SK-N-SH treated with all-trans-retinoic acid at 6 μM for 48 hours (cell line): ENCODE results near the gene SLC25A29.

ENCODE experiments used
- ATAC-seq: fragments of 200-7000 bp; cut with Tn5 transposase; 3 replicates; pipeline ENCODE4 v1.9.1; 2020; ENCODE audit warnings: mild to moderate bottlenecking, moderate library complexity
- ARNTL ChIP-seq: fragments of 450-650 bp; formaldehyde crosslinking; IDR thresholded peaks from 2 replicates; pipeline ENCODE4 v1.5.0; 2020; ENCODE audit warnings: low read depth, mild to moderate bottlenecking, moderate library complexity, borderline replicate concordance
- BACH2 ChIP-seq: fragments of 250-450 bp; sonication (Bioruptor Pico); IDR thresholded peaks from 2 replicates; pipeline ENCODE4 v1.9.0; 2021; ENCODE audit warnings: mild to moderate bottlenecking, borderline replicate concordance
- CSDC2 ChIP-seq: fragments of 250-450 bp; sonication (Bioruptor Pico); IDR thresholded peaks from 2 replicates; pipeline ENCODE4 v1.5.0; 2020; ENCODE audit warnings: mild to moderate bottlenecking, moderate library complexity
- ESRRG ChIP-seq: fragments of 250-450 bp; sonication (Bioruptor Pico); IDR thresholded peaks from 2 replicates; pipeline ENCODE4 v1.6.1; 2021; ENCODE audit warnings: mild to moderate bottlenecking
- GLIS3 ChIP-seq: fragments of 250-450 bp; sonication (Bioruptor Pico); IDR thresholded peaks from 2 replicates; pipeline ENCODE4 v1.5.0; 2020; ENCODE audit warnings: mild to moderate bottlenecking, moderate library complexity
- ISL1 ChIP-seq: fragments of 250-450 bp; sonication (Bioruptor Pico); IDR thresholded peaks from 2 replicates; pipeline ENCODE4 v2.1.2; 2022; ENCODE audit warnings: mild to moderate bottlenecking, moderate library complexity
- OSR1 ChIP-seq: fragments of 250-450 bp; sonication (Bioruptor Pico); IDR thresholded peaks from 2 replicates; pipeline ENCODE4 v1.8.0; 2022; ENCODE audit warnings: moderate library complexity, mild to moderate bottlenecking, inconsistent platforms
- PPARA ChIP-seq: fragments of 250-450 bp; sonication (Bioruptor Pico); IDR thresholded peaks from 2 replicates; pipeline ENCODE4 v1.5.0; 2020; ENCODE audit warnings: mild to moderate bottlenecking, borderline replicate concordance
- RARB ChIP-seq: fragments of 250-450 bp; sonication (Bioruptor Pico); IDR thresholded peaks from 2 replicates; pipeline ENCODE4 v1.8.0; 2021; ENCODE audit warnings: mild to moderate bottlenecking, moderate library complexity
- SNAI2 ChIP-seq: fragments of 250-450 bp; sonication (Bioruptor Pico); IDR thresholded peaks from 2 replicates; pipeline ENCODE4 v1.5.0; 2020; ENCODE audit warnings: mild to moderate bottlenecking, moderate library complexity
- TCF4 ChIP-seq: fragments of 250-450 bp; sonication (Bioruptor Pico); IDR thresholded peaks from 2 replicates; pipeline ENCODE4 v1.8.0; 2021; ENCODE audit warnings: mild to moderate bottlenecking, moderate library complexity, borderline replicate concordance
- TOX ChIP-seq: fragments of 250-450 bp; sonication (Bioruptor Pico); IDR thresholded peaks from 2 replicates; pipeline ENCODE4 v1.8.0; 2021; ENCODE audit warnings: mild to moderate bottlenecking, moderate library complexity, borderline replicate concordance
- ZC3H10 ChIP-seq: fragments of 250-450 bp; sonication (Bioruptor Pico); IDR thresholded peaks from 2 replicates; pipeline ENCODE4 v1.5.1; 2021; ENCODE audit warnings: mild to moderate bottlenecking, moderate library complexity
- ZFP3 ChIP-seq: fragments of 250-450 bp; sonication (Bioruptor Pico); IDR thresholded peaks from 2 replicates; pipeline ENCODE4 v1.5.0; 2020; ENCODE audit warnings: mild to moderate bottlenecking, moderate library complexity
- ZFP30 ChIP-seq: fragments of 450-650 bp; formaldehyde crosslinking; IDR thresholded peaks from 2 replicates; pipeline ENCODE4 v1.5.0; 2022; ENCODE audit warnings: mild to moderate bottlenecking, moderate library complexity
- ZNF565 ChIP-seq: fragments of 450-650 bp; formaldehyde crosslinking; conservative IDR thresholded peaks from 2 replicates; pipeline ENCODE4 v1.5.0; 2020; ENCODE audit warnings: low read depth, mild to moderate bottlenecking, moderate library complexity
- ZNF70 ChIP-seq: fragments of 450-650 bp; formaldehyde crosslinking; IDR thresholded peaks from 2 replicates; pipeline ENCODE4 v1.5.0; 2020; ENCODE audit warnings: mild to moderate bottlenecking, moderate library complexity
- ZNF8 ChIP-seq: fragments of 450-650 bp; formaldehyde crosslinking; IDR thresholded peaks from 2 replicates; pipeline ENCODE4 v1.5.0; 2020; ENCODE audit warnings: mild to moderate bottlenecking, moderate library complexity
- TF ChIP-seq, protein P1 (sequence below): fragments of 250-450 bp; sonication (Bioruptor Pico); IDR thresholded peaks from 2 replicates; pipeline ENCODE4 v1.8.0; 2021; ENCODE audit warnings: low read depth, mild to moderate bottlenecking, moderate library complexity, borderline replicate concordance
- TF ChIP-seq, protein P2 (sequence below): fragments of 250-450 bp; sonication (Bioruptor Pico); IDR thresholded peaks from 2 replicates; pipeline ENCODE4 v1.5.0; 2020; ENCODE audit warnings: mild to moderate bottlenecking, moderate library complexity
- TF ChIP-seq, protein P3 (sequence below): fragments of 250-450 bp; sonication (Bioruptor Pico); IDR thresholded peaks from 2 replicates; pipeline ENCODE4 v1.8.0; 2020; ENCODE audit warnings: mild to moderate bottlenecking, moderate library complexity, borderline replicate concordance

The SLC25A29 gene

DNA sequence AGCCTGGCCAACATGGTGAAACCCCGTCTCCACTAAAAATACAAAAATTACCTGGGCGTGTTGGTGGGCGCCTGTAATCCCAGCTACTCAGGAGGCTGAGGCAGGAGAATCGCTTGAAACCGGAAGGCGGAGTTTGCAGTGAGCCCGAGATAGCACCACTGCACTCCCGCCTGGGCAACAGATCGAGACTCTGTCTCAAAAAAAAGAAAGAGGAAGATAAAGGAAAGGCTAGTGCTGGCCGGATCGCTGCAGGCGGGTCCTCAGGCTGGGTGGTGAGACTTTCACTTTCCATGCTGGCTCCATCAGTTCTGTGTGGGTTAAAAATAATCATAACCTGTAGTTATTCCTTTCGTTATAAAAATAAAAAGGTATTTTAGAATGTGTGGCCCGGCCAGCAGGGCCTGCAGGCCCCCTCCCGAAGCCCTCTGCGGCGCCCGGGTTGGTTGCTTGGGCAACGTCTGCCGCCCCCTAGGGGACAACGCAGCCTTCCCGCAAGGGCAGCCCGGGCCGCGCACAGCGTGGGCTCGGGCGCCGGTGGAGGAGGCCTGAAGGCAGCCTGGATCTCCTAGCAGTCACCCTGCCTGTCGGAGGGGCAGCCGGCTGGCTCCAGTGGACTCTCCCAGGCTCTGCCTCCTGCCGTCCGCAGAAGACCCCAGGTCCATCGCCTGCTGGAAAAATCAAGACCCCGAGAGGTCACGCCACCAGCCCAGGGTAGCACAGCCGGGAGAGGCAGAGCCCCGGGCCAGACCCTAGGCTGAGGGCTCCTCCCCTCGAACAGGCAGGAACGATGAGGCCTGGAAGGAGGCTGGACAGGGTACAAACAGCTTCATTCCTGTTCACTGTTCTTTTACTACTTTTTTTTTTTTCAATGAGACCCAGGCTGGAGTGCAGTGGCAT, 11.9 kb upstream of the SLC25A29 start:
- ATAC-seq, result no peak; the same call in 2 of the 3 replicates
- TF ChIP-seq TCF4 (CRISPR knock-in tag), result no peak
- TF ChIP-seq BACH2 (CRISPR knock-in tag), result no peak
- TF ChIP-seq ZNF70 (CRISPR knock-in tag), result no peak
- TF ChIP-seq ARNTL (CRISPR knock-in tag), result no peak
- no peak for TF ChIP-seq GLIS3 (CRISPR knock-in tag)
- TF ChIP-seq, all 23 proteins: peak for 0

DNA sequence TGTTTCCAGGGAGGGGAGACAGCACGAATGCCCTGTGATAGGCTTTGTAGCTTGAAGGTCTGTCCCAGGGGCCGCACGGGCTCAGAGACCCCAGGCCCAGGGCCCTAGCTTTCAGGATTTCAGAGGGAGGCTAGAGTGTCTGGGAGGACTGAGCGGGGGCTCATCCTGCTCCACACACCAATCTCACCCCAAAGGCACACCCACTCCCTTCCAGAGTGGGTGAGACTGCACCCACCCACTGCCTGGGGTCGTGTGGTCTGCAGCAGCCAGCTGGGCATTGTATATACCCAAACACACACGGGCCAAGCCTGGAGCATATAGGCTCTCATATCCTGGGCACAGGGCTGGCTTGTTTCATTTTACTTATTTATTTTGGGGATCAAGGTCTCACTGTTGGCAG, 11.1 kb upstream of the SLC25A29 start:
- TF ChIP-seq ZFP30 (CRISPR knock-in tag) (no peak), TOX (no peak), PPARA (CRISPR knock-in tag) (no peak), ESRRG (CRISPR knock-in tag) (no peak), CSDC2 (CRISPR knock-in tag) (no peak), OSR1 (no peak), ZNF565 (CRISPR knock-in tag) (no peak), ARNTL (CRISPR knock-in tag) (no peak), GLIS3 (CRISPR knock-in tag) (no peak), ZNF8 (CRISPR knock-in tag) (no peak), ZFP3 (CRISPR knock-in tag) (no peak), ZNF70 (CRISPR knock-in tag) (no peak)
- TF ChIP-seq, protein P1, sequence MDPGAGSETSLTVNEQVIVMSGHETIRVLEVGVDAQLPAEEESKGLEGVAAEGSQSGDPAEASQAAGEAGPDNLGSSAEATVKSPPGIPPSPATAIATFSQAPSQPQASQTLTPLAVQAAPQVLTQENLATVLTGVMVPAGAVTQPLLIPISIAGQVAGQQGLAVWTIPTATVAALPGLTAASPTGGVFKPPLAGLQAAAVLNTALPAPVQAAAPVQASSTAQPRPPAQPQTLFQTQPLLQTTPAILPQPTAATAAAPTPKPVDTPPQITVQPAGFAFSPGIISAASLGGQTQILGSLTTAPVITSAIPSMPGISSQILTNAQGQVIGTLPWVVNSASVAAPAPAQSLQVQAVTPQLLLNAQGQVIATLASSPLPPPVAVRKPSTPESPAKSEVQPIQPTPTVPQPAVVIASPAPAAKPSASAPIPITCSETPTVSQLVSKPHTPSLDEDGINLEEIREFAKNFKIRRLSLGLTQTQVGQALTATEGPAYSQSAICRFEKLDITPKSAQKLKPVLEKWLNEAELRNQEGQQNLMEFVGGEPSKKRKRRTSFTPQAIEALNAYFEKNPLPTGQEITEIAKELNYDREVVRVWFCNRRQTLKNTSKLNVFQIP (CRISPR knock-in tag), result no peak
- TF ChIP-seq, all 23 proteins: peak for 0
- no peak for ATAC-seq

DNA sequence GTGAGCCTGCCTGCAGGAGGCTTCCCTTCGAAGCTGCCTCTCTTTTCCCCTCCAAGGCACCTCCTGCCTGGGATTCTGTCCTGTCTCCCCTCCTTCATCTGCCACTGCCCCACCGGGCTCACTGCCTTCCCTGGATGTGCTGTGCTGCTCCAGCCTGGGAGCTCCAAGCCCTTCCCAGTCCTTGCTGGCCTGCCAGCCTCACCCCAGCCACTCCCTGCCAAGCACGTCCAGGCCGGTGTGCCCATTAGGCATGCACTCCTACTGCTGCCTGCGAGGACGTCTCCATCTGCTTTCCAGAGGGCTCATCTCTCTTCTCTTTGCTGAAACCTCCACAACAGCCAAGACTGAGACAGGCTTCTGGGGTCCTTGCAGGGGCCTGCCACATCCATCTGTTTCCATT, 8.5 kb upstream of the SLC25A29 start:
- no peak for TF ChIP-seq ZFP3 (CRISPR knock-in tag)
- TF ChIP-seq ZC3H10, result no peak
- no peak for TF ChIP-seq BACH2 (CRISPR knock-in tag)
- TF ChIP-seq, protein P2, sequence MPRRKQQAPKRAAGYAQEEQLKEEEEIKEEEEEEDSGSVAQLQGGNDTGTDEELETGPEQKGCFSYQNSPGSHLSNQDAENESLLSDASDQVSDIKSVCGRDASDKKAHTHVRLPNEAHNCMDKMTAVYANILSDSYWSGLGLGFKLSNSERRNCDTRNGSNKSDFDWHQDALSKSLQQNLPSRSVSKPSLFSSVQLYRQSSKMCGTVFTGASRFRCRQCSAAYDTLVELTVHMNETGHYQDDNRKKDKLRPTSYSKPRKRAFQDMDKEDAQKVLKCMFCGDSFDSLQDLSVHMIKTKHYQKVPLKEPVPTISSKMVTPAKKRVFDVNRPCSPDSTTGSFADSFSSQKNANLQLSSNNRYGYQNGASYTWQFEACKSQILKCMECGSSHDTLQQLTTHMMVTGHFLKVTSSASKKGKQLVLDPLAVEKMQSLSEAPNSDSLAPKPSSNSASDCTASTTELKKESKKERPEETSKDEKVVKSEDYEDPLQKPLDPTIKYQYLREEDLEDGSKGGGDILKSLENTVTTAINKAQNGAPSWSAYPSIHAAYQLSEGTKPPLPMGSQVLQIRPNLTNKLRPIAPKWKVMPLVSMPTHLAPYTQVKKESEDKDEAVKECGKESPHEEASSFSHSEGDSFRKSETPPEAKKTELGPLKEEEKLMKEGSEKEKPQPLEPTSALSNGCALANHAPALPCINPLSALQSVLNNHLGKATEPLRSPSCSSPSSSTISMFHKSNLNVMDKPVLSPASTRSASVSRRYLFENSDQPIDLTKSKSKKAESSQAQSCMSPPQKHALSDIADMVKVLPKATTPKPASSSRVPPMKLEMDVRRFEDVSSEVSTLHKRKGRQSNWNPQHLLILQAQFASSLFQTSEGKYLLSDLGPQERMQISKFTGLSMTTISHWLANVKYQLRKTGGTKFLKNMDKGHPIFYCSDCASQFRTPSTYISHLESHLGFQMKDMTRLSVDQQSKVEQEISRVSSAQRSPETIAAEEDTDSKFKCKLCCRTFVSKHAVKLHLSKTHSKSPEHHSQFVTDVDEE (CRISPR knock-in tag), result no peak
- no peak for TF ChIP-seq TOX
- no peak for TF ChIP-seq SNAI2 (CRISPR knock-in tag)
- TF ChIP-seq RARB (CRISPR knock-in tag), result no peak
- TF ChIP-seq ZFP30 (CRISPR knock-in tag), result no peak
- TF ChIP-seq, protein P1 (CRISPR knock-in tag), result no peak
- TF ChIP-seq ARNTL (CRISPR knock-in tag), result no peak
- TF ChIP-seq CSDC2 (CRISPR knock-in tag), result no peak
- TF ChIP-seq OSR1, result no peak
- no peak for TF ChIP-seq ZNF8 (CRISPR knock-in tag)
- TF ChIP-seq ZNF70 (CRISPR knock-in tag), result no peak
- no peak for TF ChIP-seq TCF4 (CRISPR knock-in tag)
- no peak for ATAC-seq

DNA sequence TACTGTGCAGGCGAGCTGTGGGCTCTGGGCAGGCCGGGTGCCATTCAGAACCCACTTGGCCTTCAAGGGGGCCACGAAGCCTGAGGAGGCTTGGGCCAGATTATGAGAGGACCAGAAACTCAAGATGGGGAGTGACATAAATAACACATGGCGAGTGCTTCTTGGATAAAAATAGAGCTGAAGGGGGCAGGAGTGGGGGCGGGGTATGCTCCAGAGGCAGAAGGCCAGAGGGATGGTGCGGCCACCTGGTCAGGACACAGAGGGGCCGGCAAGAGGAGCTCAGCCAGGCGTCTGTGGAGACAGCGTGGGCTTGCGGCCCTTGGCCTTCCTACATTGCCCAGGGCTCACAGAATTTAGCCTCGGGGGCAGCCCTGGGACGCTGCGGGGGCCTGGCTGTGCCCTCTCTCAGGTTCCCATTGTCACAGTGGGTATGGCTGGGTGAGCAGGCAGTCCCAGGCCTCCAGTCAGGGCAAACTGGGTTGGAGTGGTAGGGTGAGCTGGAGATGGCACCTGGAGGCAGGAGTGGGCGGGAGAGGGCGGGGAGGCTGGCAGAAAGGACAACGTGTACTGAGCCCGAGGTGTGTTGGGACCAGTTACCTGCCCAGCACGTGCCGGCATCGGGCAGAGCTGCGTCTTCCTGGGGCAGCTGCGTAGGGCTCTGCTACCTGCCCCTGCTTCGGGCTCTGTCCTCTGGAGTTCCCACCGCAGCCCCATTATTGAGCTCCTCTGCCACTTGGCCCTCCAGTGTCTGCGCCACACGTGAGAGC, 7.4 kb upstream of the SLC25A29 start:
- ATAC-seq, result no peak
- TF ChIP-seq ZFP30 (CRISPR knock-in tag) (no peak), ZNF565 (CRISPR knock-in tag) (no peak), BACH2 (CRISPR knock-in tag) (no peak), ISL1 (CRISPR knock-in tag) (no peak), PPARA (CRISPR knock-in tag) (no peak), ZNF70 (CRISPR knock-in tag) (no peak), CSDC2 (CRISPR knock-in tag) (no peak), TCF4 (CRISPR knock-in tag) (no peak)
- TF ChIP-seq, protein P3, sequence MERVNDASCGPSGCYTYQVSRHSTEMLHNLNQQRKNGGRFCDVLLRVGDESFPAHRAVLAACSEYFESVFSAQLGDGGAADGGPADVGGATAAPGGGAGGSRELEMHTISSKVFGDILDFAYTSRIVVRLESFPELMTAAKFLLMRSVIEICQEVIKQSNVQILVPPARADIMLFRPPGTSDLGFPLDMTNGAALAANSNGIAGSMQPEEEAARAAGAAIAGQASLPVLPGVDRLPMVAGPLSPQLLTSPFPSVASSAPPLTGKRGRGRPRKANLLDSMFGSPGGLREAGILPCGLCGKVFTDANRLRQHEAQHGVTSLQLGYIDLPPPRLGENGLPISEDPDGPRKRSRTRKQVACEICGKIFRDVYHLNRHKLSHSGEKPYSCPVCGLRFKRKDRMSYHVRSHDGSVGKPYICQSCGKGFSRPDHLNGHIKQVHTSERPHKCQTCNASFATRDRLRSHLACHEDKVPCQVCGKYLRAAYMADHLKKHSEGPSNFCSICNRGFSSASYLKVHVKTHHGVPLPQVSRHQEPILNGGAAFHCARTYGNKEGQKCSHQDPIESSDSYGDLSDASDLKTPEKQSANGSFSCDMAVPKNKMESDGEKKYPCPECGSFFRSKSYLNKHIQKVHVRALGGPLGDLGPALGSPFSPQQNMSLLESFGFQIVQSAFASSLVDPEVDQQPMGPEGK, result no peak
- TF ChIP-seq, protein P1 (CRISPR knock-in tag), result no peak
